SH-SY5Y (cell line): ENCODE results near the gene FOXD1.

Experiments
- GATA2 ChIP-seq: IDR thresholded peaks from 2 replicates; pipeline ENCODE4 v1.6.1; 2011; ENCODE audit warnings: mild to moderate bottlenecking, low read depth, low read length
- GATA3 ChIP-seq: IDR thresholded peaks from 2 replicates; pipeline ENCODE4 v1.6.1; 2011; ENCODE audit warnings: low read depth, mild to moderate bottlenecking, low read length, moderate library complexity

GRCh38 chr5:73495772-73496335 is 47.3 kb upstream of the FOXD1 start:
- no peak for TF ChIP-seq GATA3
- TF ChIP-seq GATA2: no peak
